GM21367 (cell line): ENCODE measurements around the gene ZC3H11A.
"Not testable (repeated sequence)": the region's sequence is repeated elsewhere in the genome, so short reads cannot be mapped to it uniquely, and the experiment has no call there.

Experiments
- ATAC-seq: cut with Tn5 transposase; IDR thresholded peaks from one replicate; pipeline ENCODE4 v1.9.1; 2021; ENCODE audit not compliant: unreplicated experiment

Gene ZC3H11A

DNA sequence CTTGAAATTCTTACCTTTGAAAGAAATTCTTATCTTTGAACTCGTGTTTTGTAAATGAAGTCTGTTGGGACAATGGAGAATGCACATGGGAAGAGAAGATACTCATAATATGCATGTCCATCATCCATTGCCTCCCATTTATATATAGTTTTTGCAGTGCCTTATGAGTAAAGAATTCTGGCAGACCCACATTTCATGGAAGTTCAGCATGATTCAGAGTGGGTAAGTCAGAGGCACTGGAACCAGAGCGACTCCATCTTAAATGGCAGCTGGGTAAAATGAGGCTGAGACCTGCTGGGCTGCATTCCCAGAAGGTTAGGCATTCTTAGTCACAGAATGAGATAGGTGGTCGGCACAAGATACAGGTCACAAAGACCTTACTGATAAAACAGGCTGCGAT, 16.6 kb upstream of the ZC3H11A start:
- ATAC-seq: no peak

DNA sequence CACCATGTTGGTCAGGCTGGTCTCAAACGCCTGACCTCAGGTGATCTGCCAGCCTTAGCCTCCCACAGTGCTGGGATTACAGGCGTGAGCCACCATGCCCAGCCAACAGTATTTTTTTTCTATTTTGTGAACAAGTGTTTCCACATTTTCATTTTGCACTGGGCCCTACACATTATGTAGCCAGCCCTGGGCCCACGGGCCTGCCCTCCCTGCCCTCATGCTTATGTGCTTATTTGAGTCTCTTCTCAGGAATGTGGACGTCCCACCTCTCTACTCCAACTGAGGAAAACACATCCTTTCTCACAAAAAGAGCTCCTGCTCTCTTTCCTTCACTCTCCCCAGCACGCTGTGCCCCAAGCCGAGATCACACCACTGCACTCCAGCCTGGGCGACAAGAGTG, 13.5 kb upstream of the ZC3H11A start:
- no peak for ATAC-seq

DNA sequence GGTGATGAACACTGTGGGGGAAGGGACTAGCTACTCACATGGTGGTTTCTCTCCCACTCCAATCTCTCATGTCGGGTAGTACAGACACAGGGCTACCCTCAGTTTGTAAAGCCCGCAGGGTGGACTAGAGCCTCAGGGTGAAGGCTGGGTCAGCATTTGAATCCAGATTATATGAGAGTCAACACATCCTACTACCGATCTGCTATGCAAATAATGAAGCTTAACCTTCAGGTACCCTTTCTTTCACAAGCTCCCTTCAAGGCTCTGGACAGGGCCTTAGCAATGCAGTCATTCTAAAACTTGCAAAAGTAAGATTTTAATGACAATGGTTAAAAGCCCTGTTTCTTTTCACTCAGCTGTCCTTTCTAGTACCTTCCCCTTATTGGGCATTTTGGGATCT, 5.5 kb upstream of the ZC3H11A start:
- ATAC-seq: no peak

DNA sequence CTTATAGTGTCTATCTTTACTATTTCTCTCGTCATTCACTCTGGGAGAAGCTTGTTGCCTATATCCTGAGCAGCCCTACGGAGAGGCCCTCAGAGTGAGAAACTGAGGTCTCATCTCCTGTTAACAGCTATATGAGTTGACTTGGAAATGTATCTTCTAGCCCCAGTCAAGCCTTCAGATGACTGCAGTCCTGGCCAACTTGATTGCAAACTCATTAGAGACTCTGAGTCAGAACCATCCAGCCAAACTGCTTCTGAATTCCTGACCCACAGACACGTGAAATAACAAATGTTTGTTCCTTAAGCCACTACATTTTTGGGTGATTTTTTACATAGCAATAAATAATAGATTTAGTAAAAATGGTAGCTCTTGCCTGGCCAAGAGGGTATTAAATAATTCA, 3.9 kb upstream of the ZC3H11A start:
- ATAC-seq: no peak

DNA sequence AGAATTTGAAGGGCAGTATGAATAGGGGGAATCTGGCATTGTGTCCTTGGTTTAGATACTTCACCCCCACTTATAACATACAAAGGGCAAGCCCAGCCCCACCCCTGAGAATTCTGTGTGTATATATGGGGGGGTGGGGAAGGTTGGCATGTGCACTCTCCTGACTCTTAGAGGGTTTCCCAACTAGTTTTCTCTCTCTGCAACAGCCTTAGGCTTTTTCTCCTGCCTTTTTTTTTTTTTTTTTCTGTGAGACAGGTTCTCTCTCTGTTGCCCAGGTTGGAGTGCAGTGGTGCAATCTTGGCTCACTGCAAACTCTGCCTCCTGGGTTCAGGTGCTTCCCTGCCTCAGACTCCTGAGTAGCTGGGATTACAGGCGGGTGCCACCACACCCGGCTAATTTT, 2.9 kb upstream of the ZC3H11A start:
- no peak for ATAC-seq

DNA sequence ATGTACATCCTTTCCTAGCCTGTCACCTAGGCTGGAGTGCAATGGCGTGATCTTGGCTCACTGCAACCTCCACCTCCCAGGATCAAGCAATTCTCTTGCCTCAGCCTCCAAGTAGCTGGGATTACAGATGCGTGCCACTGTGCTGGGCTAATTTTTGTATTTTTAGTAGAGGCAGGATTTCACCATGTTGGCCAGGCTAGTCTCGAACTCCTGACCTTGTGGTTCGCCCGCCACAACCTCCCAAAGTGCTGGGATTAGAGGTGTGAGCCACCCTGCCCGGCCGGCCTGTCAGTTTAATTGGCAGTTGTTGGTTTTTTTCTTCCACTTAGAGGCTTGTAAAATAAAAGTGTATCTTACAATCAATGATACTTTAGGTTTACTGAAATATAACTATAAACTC, 1.9 kb upstream of the ZC3H11A start:
- not testable (repeated sequence) for ATAC-seq

DNA sequence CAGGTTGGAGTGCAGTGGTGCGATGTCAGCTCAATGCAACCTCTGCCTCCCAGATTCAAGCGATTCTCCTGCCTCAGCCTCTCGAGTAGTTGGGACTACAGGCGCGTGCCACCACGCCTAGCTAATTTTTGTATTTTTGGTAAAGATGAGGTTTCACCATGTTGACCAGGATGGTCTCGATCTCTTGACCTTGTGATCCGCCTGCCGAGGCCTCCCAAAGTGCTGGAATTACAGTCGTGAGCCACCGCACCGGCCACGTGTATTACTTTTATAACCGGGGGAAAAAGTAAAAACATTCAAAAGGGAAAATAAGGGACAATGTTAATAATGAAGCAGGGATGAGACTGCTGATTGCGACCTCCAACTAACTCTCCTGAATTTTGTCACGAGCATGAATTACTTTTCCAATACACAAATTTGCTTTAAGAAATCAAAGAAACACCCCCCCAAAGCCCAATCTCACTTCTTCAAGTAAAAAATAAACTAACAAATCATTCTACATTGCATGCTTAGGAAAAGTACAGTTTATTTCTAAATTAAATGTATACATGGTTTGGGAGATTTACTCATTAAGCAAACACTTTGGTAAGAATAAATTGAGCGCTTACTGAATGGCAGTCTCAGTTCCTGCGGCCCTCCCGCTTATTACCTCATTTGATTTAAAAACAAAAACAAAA, 521 bp upstream of the ZC3H11A start:
- ATAC-seq: no peak

DNA sequence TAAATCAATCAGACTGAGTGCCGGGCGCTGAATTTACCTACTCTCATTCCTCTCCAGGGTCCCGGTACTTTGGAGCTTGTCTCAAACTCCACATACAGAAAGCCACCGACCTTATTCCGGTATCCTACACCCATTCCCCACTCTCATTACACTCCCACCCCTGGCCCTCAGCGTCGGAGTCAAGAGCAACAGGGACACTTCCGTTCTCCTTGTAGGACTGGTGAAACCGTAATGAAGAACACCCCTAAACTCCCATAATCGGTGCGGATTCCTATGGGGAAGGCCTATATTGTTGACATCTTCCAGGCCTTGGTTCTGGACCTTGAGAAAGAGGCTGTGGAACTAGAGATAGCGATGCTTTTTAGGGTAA, 798 bp downstream of the ZC3H11A start:
- ATAC-seq: no peak

DNA sequence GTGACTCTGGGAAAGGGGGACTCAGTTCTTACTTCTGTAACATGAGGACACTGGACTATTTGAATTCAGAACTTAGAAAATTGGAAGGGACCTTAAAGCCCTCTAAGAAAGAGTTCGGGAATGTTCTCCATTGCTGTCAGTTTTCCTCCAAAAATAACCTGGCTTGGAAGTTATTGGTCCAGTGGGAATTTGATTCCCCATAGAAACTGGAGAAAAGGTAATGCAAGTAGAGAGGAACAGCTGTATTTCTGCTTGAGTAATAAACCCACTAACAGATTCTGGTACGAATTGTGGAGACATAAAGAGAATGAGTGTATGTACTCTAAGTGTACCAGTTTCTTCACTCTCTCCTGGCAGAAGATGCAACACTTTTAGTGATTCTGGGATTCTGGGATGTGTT, 1.8 kb downstream of the ZC3H11A start:
- ATAC-seq: no peak

DNA sequence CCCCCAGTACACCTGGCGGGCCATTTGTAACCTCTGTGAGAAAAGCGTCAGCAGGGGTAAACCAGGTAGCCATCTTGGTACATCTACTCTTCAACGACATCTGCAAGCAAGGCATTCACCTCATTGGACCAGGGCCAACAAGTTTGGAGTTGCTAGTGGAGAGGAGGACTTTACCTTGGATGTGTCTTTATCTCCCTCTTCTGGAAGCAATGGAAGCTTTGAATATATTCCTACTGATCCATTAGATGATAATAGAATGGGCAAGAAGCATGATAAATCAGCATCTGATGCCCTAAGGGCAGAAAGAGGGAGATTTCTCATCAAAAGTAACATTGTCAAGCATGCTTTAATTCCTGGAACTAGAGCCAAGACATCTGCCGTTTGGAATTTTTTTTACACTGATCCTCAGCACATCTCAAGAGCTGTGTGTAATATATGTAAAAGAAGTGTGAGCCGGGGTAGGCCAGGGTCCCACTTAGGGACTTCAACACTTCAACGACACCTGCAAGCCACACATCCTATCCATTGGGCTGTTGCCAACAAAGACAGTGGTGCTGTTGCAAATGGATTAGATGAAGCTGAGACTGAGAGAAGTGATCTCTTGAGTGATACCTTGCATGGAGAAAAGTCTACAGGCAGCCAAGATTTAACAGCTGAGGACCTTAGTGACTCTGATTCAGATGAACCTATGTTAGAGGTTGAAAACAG, 2.7 kb downstream of the ZC3H11A start:
- ATAC-seq: no peak

DNA sequence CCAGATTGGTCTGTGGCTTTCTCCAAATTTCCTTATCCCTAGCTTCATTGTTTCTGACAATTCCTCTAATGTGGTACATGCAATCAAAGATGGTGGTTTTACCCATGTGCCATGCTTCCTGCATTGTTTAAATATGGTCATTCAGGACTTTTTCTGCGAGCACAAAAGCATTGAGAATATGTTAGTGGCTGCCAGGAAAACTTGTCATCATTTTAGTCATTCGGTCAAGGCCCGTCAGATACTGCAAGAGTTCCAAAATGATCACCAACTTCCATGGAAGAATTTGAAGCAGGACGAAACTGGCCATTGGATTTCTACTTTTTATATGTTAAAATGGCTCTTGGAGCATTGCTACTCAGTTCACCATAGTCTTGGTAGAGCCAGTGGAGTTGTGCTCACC, 3.7 kb downstream of the ZC3H11A start:
- no peak for ATAC-seq

DNA sequence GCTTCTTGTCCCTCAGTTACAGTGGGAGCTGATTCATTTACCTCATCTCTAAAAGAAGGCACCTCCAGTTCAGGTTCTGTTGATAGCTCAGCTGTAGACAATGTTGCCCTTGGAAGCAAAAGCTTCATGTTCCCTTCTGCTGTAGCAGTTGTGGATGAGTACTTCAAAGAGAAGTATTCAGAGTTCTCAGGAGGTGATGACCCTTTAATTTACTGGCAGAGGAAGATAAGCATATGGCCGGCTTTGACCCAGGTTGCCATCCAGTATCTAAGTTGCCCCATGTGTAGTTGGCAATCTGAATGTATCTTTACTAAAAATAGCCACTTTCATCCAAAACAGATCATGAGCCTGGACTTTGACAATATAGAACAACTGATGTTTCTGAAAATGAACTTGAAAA, 4.5 kb downstream of the ZC3H11A start:
- ATAC-seq: no peak

DNA sequence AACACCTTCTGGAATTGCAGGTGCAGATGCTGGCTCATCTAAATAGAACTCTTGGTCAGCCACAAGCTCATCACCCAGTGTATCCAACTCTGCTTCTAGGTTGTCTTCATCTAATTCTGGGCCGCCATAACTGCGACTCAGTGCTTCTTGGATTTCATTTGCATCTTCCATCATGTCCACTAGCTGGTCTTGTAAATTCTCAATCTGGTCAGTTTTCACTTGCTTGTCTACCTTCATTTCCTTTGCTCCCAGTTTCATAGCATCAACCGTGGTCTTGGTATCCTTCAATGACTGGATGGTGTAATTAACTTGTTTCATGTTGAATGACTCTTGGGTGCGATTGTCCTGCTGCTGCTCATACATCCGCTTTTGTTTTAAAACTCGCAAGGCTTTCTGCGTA, 10.3 kb downstream of the ZC3H11A start:
- ATAC-seq: no peak

DNA sequence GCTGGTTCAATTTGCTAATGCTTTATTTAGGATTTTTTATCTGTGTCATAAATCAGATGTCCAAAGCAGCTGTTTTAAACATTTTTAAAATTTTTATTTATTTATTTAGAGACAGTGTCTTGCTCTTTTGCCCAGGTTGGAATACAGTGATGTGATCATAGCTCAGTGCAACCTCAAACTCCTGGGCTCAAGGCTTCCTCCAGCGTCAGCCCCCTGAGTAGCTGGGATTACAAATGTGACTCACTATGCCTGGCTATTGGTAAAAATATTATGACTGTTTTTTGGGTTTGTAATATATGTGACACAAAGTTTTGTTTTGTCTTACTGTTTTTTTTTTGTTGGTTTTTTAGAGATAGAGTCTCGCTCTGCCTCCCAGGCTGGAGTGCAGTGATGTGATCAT, 11.8 kb downstream of the ZC3H11A start:
- ATAC-seq: no peak

DNA sequence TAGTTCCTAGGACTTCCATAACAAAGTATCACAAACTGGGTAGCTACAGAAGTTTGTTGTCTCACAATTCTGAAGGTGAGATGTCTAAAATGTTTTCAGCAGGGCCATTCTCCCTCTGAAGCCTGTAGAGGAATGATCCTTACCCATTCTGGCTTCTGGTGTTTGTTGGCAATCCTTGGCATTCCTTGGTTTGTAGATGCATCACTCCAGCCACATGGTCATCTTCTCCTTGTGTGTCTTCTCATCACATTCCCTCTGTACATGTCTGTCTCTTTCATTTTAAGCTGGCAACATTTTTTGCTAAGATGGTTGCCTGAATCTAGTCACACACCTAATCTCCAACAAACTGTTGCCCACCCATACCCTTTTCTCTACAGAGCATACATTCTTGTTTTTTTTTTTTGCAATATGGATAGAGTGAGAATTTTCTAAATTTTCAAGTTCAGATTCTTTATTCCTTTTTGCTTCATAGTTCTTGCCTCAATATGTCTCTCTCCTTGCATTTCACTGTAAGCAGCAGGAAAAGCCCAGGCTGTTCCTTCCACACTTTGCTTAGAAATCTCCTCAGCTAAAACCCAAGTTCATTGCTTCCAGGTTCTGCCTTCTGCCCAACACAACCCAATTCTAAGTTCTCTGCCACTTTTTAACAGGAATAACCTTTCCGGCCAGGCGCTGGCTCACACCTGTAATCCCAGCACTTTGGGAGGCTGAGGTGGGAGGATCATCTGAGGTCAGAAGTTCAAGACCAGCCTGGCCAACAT, 18.3 kb downstream of the ZC3H11A start:
- no peak for ATAC-seq

DNA sequence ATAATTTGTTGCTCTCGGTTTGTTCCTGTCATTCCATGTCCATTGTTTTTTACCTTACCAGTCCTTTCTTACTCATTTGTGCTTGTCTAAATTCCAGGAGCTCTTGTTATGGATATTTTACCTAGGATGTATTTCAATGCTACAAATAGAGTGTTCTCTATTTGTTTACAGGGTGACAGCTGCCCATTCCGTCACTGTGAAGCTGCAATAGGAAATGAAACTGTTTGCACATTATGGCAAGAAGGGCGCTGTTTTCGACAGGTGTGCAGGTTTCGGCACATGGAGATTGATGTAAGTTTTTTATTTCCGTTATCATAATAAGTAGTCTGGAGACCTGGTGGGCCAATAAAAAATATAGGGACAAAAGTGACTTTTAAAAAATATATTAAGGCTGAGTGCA, 23.0 kb downstream of the ZC3H11A start:
- ATAC-seq: no peak

DNA sequence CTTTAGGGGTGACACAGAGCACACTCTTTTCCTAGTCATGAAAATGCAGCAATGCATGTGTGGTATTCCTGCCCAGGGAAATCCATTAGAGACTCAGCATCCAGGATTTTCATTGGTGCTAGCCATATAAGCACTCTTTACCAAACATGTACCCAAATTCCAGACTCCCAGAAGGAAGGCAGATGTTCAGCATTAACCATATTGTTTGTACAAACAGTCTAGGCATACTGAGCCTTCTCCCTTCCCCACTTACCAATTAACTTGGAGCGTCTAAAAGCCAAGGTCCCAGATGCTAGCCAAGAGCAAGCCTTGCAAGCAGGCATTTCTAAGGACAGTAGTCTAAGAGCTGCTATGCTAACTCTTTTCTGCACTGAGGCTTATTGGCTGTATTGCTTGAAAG, 27.9 kb downstream of the ZC3H11A start:
- ATAC-seq: no peak

DNA sequence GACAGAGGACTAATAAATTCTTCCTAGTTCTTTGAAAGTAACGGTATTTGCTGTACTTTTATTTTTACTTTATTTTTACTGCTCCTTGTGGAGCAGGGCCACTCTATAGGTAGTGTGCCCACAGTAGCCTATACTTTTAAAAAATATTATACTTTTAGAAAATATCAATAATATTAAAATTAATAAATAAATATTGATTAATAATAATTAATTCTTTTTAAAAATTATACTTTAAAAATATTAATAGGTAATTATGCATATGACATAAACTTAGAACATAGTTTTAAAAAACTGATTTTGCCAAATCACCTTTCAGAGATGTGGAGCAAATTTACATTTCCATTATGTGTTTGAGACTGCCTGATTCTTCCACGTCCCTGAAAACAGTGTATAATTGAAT, 30.8 kb downstream of the ZC3H11A start:
- ATAC-seq: no peak

DNA sequence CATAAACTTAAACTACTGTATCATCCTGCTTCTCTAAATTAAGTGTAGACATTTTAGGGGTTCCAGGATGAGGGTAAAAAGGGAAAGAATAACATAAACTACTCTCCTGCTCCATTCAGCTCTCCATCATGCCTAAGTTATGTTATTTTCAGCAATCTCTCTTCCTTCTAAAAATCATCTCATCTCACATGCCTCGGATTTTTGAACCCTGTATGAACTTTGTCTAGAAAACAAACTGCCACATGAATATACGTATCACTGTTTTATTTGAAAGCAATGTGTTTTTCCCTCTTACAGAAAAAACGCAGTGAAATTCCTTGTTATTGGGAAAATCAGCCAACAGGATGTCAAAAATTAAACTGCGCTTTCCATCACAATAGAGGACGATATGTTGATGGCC, 32.6 kb downstream of the ZC3H11A start:
- ATAC-seq: no peak

DNA sequence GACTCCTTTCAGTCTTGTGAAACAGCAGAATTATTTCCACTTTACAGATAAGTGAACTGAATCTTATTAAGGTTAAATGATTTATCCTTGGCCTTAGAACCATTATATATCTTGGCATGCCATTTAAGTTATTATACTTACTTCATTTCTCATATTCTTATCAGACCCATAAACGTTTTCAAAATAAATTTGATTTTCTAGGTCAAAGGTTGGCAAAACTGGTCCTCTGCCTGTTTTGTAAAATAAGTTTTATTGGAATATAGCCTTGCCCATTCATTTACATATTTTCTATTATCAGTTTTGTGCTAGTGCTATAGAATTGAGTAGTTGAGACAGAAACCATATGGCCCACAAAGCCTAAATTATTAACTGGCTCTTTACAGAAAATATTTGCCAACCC, 33.1 kb downstream of the ZC3H11A start:
- no peak for ATAC-seq

DNA sequence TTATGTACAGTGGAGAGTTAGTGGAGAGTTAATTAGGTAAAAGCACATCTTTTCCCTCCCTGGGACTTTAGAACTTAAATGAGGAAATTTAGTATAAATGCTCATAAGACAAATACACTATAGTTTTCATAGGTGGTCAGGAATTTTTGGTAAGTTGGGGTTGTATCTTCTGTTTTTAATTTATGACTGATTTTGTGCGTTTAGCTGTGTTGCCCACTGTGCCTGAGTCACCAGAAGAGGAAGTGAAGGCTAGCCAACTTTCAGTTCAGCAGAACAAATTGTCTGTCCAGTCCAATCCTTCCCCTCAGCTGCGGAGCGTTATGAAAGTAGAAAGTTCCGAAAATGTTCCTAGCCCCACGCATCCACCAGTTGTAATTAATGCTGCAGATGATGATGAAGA, 33.8 kb downstream of the ZC3H11A start:
- not testable (repeated sequence) for ATAC-seq

DNA sequence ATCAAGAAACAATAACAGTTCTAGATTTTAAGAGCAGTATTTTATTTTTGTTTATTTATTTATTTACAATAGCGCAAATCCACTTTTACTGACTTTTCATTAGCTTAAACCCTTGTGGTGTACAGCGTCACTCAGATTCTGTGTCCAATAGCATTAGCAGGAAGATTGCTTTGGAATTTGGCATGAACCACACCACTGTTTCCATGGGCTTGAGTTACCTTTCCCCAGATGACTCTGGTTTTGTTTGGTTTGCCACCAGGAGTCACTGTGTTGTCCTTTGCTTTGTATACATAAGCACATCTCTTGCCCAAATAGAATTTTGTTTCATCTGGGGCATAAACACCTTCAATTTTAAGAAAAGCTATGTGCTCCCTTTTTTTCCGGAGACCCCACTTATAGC, 40.1 kb downstream of the ZC3H11A start:
- ATAC-seq: no peak
